Femur (tissue), 1 donor: ENCODE measurements around the gene PER3.

Source experiments
- DNase-seq: peaks from one replicate; pipeline ENCODE4 v3.0.0-alpha.2; 2017

The PER3 gene

GRCh38 chr1:7783826-7784491 is at the start of gene PER3:
Gene PER3, plus strand, starts transcription at chr1:7784291. Its CDS starts 587 bp downstream, at chr1:7784878.
- DNase-seq = peak; percentile 97

- no peak for DNase-seq
Observed at GRCh38 chr1:7738044-7738443, 46.0 kb upstream of the PER3 start.

GRCh38 chr1:7743346-7743745 is 40.7 kb upstream of the PER3 start:
- no peak for DNase-seq

- no peak for DNase-seq
Observed at GRCh38 chr1:7744882-7745281, 39.2 kb upstream of the PER3 start.

GRCh38 chr1:7745783-7746182 is 38.3 kb upstream of the PER3 start:
- no peak for DNase-seq

- DNase-seq = no peak
Observed at GRCh38 chr1:7747605-7748004, 36.5 kb upstream of the PER3 start.

- DNase-seq = no peak
Observed at GRCh38 chr1:7749126-7749525, 35.0 kb upstream of the PER3 start.

GRCh38 chr1:7751174-7751573 is 32.9 kb upstream of the PER3 start:
- no peak for DNase-seq

GRCh38 chr1:7752512-7753417 is 31.3 kb upstream of the PER3 start:
- DNase-seq = peak; percentile 75

GRCh38 chr1:7753641-7754040 is 30.4 kb upstream of the PER3 start:
- no peak for DNase-seq

- no peak for DNase-seq
Observed at GRCh38 chr1:7754234-7754633, 29.9 kb upstream of the PER3 start.

GRCh38 chr1:7755448-7755847 is 28.6 kb upstream of the PER3 start:
- DNase-seq = no peak

GRCh38 chr1:7760245-7760644 is 23.8 kb upstream of the PER3 start:
- DNase-seq = no peak

GRCh38 chr1:7761103-7761502 is 23.0 kb upstream of the PER3 start:
- DNase-seq = no peak

GRCh38 chr1:7767176-7767575 is 16.9 kb upstream of the PER3 start:
- no peak for DNase-seq

- no peak for DNase-seq
Observed at GRCh38 chr1:7768583-7768982, 15.5 kb upstream of the PER3 start.

GRCh38 chr1:7769673-7770412 is 14.2 kb upstream of the PER3 start:
- no peak for DNase-seq

- no peak for DNase-seq
Observed at GRCh38 chr1:7770669-7770996, 13.5 kb upstream of the PER3 start.

GRCh38 chr1:7770997-7771822 is 12.9 kb upstream of the PER3 start, which contains the start of gene VAMP3:
Gene VAMP3, plus strand, starts transcription at chr1:7771296. Its CDS starts 88 bp downstream, at chr1:7771384.
- peak; percentile 93 for DNase-seq

- DNase-seq = no peak
Observed at GRCh38 chr1:7771823-7772299, 12.2 kb upstream of the PER3 start.

- no peak for DNase-seq
Observed at GRCh38 chr1:7777591-7777990, 6.5 kb upstream of the PER3 start.

- no peak for DNase-seq
Observed at GRCh38 chr1:7778133-7778628, 5.9 kb upstream of the PER3 start.
